GM19452 (cell line): ENCODE data around the gene CORO2B.
"Not testable (repeated sequence)": the region's sequence is repeated elsewhere in the genome, so short reads cannot be mapped to it uniquely, and the experiment has no call there.

Experiments used
- ATAC-seq: cut with Tn5 transposase; IDR thresholded peaks from one replicate; pipeline ENCODE4 v1.9.1; 2021; ENCODE audit not compliant: unreplicated experiment

The CORO2B gene

DNA sequence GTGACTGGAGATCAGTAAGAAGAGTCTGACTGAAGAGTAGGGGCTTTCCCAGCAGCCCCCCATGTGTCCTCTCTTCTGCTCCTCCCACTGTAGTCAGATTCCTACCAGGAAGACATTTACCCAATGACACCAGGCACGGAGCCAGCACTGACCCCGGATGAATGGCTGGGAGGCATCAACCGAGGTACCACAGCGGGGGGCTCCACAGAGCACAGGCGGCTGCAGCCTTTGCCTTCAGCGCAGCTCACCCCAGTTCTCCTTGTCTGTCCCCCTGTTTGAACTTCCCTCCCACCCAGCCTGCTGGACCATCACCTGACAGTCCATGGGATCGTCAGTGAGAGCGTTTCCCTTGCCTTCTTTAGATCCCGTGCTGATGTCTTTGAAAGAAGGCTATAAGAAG is 140.3 kb downstream of the CORO2B start:
- ATAC-seq: no peak

DNA sequence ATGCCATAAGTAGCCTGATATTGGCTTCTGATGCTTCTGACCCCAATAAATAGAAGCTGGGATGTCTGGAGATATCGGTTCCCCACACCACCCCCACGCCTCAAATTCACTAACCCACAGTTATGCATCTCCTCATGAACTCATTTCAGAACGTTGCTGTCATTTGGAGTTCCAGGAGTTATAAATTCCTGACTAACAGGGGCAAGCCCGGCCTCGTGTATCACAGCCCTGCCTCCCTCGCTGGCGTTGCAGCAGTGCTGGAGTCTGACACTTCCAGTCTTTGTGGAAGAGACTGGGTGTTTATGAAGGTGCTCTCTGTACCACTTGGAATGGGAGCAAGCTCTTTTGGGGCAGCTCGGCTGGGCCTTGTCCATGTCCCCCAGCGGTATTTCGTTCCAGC is 140.9 kb downstream of the CORO2B start:
- no peak for ATAC-seq

GRCh38 chr15:68721886-68722285 is 143.1 kb downstream of the CORO2B start:
- no peak for ATAC-seq

DNA sequence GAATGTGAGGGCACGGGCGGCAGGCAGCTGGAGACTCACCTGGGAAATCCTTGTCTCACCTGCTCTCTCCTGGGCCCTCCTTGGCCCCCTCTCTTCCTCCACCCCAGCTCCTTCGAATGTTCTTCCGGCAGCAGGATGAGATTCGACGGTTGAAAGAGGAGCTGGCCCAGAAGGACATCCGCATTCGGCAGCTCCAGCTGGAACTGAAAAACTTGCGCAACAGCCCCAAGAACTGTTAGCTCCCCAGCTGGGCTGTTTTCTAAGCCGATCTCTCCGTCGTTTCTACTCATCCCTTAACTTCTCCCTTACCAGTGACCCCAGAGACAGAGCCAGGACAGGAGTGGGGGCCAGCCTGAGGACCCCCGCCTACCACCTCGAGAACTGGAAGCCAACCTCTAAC is 146.9 kb downstream of the CORO2B start:
- no peak for ATAC-seq

- no peak for ATAC-seq
Observed at GRCh38 chr15:68726246-68726645, 147.5 kb downstream of the CORO2B start.

DNA sequence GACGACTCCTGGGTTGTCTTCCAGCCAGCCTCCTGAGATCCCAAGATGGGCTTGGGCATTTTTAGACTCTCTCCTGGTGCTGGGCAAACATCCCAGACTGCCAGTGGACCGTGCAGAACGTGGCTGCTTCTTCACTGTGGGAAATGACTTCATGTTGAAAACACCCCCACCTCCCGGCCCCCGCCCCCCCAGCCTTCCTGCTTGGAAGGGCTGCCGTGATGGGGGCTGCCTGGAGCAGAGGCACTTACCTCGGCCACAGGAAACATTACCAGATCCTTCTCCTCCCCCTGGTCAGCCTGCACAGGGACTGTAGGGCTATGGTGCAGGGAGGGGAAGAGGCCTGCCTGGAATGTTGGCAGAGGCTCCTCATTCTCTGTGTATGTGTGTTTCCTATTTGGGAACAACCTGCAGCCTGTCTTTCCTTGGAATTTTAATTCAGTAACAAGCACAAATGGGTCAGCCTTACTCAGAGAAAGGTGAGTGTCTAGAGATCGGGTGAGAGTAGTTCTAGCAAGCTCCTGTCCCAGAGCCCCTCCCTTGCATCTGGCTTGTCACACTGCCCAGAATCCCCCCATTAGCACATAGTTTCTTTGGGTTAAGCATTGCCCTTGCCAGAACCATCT is 151.1 kb downstream of the CORO2B start:
- no peak for ATAC-seq

GRCh38 chr15:68730471-68730919 is 151.7 kb downstream of the CORO2B start:
- no peak for ATAC-seq

GRCh38 chr15:68730976-68731897 is 152.4 kb downstream of the CORO2B start:
- no peak for ATAC-seq

GRCh38 chr15:68732451-68732850 is 153.7 kb downstream of the CORO2B start:
- ATAC-seq: no peak

DNA sequence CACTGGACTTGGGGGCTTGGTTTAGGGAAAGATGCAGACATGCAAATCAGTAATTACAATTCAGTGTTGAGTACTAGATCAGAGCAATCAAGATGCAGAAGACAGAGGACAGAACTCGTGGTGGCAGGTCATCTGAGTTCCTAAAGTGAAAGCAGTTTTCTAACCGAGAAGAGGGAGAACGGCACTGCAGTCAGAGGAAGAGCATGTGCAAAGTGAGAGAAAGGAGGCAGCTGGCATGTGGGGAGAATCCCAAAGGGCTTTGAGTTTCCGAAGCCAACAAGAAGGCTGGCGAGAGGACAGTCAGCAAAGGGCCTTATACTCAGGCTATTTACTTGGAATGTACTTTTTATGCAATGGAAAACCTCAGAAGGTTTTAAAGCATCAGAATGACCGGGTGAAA is 154.9 kb downstream of the CORO2B start:
- ATAC-seq: no peak

DNA sequence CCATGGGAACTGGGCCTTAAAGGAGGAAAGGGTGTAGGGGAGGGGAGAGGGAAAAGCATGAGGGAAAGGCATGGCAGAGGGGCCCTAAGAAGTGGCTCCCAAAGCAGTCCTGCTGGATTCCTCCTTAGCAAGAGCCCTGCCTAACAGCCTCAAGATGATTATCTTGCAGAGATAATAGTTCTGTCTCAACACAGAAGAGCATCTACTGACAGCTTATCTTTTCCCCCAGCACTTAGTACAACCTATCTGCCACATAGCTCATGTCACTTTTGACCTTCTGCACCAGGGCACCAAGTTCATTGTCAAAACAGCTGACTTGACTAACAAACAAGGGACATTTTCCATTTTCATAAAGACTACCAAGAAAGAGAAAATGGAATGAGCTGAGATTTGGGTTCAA is 155.6 kb downstream of the CORO2B start:
- ATAC-seq: no peak

GRCh38 chr15:68734881-68735280 is 156.1 kb downstream of the CORO2B start:
- ATAC-seq: no peak

- ATAC-seq: no peak
Observed at GRCh38 chr15:68735610-68736009, 156.8 kb downstream of the CORO2B start.

- no peak for ATAC-seq
Observed at GRCh38 chr15:68739390-68740080, 160.7 kb downstream of the CORO2B start.

- no peak for ATAC-seq
Observed at GRCh38 chr15:68743256-68743655, 164.5 kb downstream of the CORO2B start.

DNA sequence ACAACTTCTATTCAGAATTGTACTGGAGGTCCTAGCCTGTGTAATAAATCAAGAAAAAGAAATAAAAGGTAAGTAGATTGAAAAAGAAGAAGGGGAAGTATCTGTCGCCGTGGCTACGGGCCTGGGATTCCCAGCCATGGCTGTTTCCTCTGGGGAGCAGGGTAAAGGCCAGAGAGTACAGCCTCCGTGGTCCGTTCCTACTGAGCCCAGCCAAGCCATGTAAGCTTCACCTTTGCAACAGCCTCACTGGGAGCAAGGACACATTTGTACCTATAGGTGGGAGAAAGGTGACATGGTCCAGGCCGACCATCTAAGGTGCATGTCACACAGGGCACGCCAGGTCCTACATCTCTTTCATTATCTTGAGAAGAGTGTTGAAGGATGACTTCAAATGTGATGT is 170.6 kb downstream of the CORO2B start:
- no peak for ATAC-seq

DNA sequence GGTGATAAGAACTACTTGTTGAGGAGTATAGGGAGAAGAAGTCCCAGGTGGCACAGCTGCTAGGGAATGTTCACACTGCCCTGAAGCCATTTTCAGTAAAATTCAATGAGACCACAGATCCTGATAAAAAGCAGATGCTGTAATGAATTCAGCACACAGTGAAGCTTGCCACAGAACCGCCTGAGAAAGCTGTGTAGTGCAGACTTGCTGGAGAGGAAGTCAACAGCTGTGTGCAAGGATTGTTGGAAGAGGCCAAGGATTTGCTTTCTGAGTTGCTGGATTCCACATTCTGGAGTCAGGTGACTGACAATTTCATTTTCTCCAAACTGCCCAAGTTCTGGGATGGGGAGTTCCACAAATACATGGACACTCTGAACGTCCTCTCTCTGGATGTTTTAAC is 171.0 kb downstream of the CORO2B start:
- no peak for ATAC-seq

DNA sequence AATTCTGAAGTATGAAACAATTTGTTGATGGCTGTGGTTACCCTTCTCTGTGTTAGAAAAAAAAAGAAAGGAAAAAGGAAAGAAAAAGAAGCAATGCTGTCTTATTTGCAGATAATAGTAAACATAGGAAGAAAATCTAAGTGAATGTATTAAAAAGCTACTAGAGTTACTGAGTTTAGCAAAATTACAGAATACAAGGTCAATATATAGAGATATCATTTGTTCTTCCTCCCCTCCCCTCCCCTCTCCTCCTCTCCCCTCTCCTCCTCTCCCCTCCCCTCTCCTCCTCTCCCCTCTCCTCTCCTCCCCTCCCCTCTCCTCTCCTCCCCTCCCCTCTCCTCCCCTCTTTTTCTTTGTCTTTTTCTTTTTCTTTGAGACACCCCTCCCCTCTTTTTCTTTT is 172.8 kb downstream of the CORO2B start:
- no peak for ATAC-seq

DNA sequence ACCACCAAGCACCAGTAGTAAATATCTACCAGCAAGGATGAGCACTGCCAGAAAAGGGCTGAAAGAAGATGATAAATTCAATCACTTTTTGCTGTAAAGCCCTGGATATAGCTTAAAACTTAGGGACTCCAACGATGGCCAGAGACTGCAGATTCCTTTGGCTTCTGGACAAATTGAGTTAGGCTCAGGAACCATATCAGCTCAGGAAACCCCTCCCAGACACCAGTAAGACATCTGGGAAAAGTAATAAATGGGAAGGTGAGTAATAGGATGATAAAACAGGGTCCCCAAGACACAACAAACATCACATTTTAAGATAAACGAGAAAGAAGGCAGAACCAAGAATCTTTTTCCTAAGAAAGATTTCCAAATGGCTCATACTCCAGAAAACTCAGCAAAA is 176.9 kb downstream of the CORO2B start:
- no peak for ATAC-seq

DNA sequence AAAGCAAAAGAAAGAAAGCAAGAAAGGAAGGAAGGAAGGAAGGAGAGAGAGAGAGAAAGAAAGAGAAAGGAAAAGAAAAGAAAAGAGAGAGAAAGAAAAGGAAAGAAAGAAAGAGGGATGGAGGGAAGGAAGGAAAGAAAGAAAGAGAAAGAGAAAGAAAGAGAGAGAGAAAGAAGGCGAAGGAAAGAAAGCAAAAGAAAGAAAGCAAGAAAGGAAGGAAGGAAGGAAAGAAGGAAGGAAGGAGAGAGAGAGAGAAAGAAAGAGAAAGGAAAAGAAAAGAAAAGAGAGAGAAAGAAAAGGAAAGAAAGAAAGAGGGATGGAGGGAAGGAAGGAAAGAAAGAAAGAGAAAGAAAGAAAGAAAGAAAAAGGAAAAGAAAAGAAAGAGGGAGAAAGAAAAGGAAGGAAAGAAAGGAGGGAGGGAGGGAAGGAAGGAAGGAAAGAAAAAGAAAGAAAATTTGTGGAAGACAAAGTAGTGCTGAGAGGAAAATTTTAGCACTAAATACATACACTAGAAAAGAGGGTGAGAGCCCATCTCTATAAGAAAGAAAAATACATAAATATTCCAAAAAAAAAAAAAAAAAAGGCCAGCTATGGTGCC is 181.3 kb downstream of the CORO2B start:
- ATAC-seq: not testable (repeated sequence)

DNA sequence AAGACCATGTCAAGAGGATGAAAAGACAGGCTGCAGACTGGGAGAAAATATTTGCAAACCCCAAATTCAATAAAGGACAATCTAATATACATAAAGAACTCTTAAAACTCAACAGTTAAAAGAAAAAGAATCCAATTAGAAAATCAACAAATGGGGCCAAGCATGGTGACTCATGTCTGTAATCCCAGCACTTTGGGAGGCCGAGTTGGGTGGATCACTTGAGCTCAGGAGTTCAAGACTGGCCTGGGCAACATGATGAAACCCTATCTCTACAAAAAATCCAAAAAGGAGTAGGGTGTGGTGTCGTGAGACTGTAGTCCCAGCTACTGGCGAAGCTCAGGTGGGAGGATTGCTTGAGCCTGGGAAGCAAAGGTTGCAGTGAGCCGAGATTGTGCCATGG is 184.3 kb downstream of the CORO2B start:
- no peak for ATAC-seq
